H1 (cell line): ENCODE data around the gene PAFAH1B1. TPM values are rescaled to one million over a fixed set of nuclear protein-coding genes. Genes with fewer than 3 reads are reported as not detected.

ENCODE experiments used
- CTCF ChIA-PET: fragments of 300-600 bp; sonication (Branson Sonifier 250); formaldehyde crosslinking; loops from one replicate; lab custom pipeline; 2021; ENCODE audit not compliant: partially characterized antibody; lab: Charles Lee
- POLR2A ChIA-PET: fragments of 300-600 bp; sonication (Branson Sonifier 250); formaldehyde crosslinking; loops from one replicate; lab custom pipeline; 2021; ENCODE audit warnings: inconsistent platforms; ENCODE audit not compliant: partially characterized antibody; lab: Charles Lee
- DNase-seq, 2 experiments: peaks; one replicate each; pipeline versions ENCODE4 v3.0.0 to v3.0.0-alpha.2; 2010 to 2022; ENCODE audit warnings: low spot score in 2 of 2, low read depth in 1 of 2, mixed read lengths in 1 of 2
- FAIRE-seq: peaks from 2 replicates; lab custom pipeline; 2011; peaks lifted over from hg19 to GRCh38; lab: Jason Lieb, UNC
- H2AFZ ChIP-seq: 2 replicates; pipeline ENCODE4 v1.8.1; 2012; ENCODE audit warnings: low read length, inconsistent platforms
- H2AK5ac ChIP-seq: 2 replicates; pipeline ENCODE4 v1.6.1; 2013; ENCODE audit warnings: low read depth, low read length
- H2BK120ac ChIP-seq: replicated peaks from 2 replicates; pipeline ENCODE3; 2013; ENCODE audit warnings: low read depth, low read length, inconsistent platforms
- H2BK12ac ChIP-seq: 2 replicates; pipeline ENCODE4 v1.6.1; 2013; ENCODE audit warnings: low read depth, low read length
- H2BK15ac ChIP-seq: 2 replicates; pipeline ENCODE4 v1.6.1; 2013; ENCODE audit warnings: low read length
- H2BK20ac ChIP-seq: 2 replicates; pipeline ENCODE4 v1.6.1; 2013; ENCODE audit warnings: low read length
- H2BK5ac ChIP-seq: 2 replicates; pipeline ENCODE4 v1.6.1; 2013; ENCODE audit warnings: low read depth, low read length
- H3K14ac ChIP-seq: 2 replicates; pipeline ENCODE4 v1.6.1; 2013; ENCODE audit warnings: inconsistent platforms; ENCODE audit not compliant: insufficient read length
- H3K18ac ChIP-seq: 2 replicates; pipeline ENCODE4 v1.6.1; 2013; ENCODE audit warnings: low read length; ENCODE audit errors: extremely low read depth
- H3K23ac ChIP-seq: 2 replicates; pipeline ENCODE4 v1.6.1; 2013; ENCODE audit warnings: inconsistent platforms; ENCODE audit not compliant: insufficient read length
- H3K23me2 ChIP-seq: 2 replicates; pipeline ENCODE4 v1.6.1; 2013; ENCODE audit warnings: low read depth, low read length
- H3K27ac ChIP-seq: 2 replicates; pipeline ENCODE4 v1.6.1; 2011; ENCODE audit warnings: low read depth, low read length, inconsistent platforms
- H3K27me3 ChIP-seq, 4 experiments: replicated peaks in 1 of 4; 1 replicate in 1 of 4; 2 replicates in 3 of 4; pipeline versions ENCODE4 v1.6.1 to v1.8.1; 2011 to 2013; ENCODE audit warnings: low read length in 3 of 4, mild to moderate bottlenecking in 3 of 4, inconsistent platforms in 2 of 4, mixed read lengths in 2 of 4, moderate library complexity in 1 of 4; ENCODE audit not compliant: control insufficient read depth in 3 of 4, insufficient read depth in 3 of 4; ENCODE audit errors: extremely low read depth in 1 of 4
- H3K36me3 ChIP-seq, 4 experiments: 2 replicates each; pipeline versions ENCODE4 v1.6.1 to v1.8.1; 2011 to 2013; ENCODE audit warnings: mild to moderate bottlenecking in 4 of 4, low read length in 3 of 4, moderate library complexity in 2 of 4, control low read depth in 1 of 4, inconsistent platforms in 1 of 4; ENCODE audit not compliant: insufficient read depth in 4 of 4, control insufficient read depth in 2 of 4
- H3K4ac ChIP-seq: replicated peaks from 2 replicates; pipeline ENCODE3; 2013; ENCODE audit warnings: low read length, low read depth, mixed read lengths, inconsistent platforms; ENCODE audit not compliant: insufficient read length
- H3K4me1 ChIP-seq, 4 experiments: replicated peaks in 1 of 4; 1 replicate in 1 of 4; 2 replicates in 3 of 4; pipeline versions ENCODE4 v1.6.1 to v1.8.1; 2011 to 2013; ENCODE audit warnings: low read length in 3 of 4, inconsistent platforms in 2 of 4, mixed read lengths in 1 of 4; ENCODE audit not compliant: insufficient read depth in 4 of 4, control insufficient read depth in 3 of 4
- H3K4me2 ChIP-seq, 2 experiments: 2 replicates each; pipeline versions ENCODE4 v1.6.1 to v1.8.1; 2011 to 2013; ENCODE audit warnings: low read depth in 2 of 2, low read length in 2 of 2, control low read depth in 1 of 2, inconsistent platforms in 1 of 2, mild to moderate bottlenecking in 1 of 2; ENCODE audit not compliant: insufficient read depth in 1 of 2
- H3K4me3 ChIP-seq, 4 experiments: fragments of 200-600, 300-600 bp in 1 of 4; sonication (generic), shearing (Covaris generic), sonication (Bioruptor Twin) in 1 of 4; 2 replicates each; pipeline versions ENCODE4 v1.5.1 to v1.8.1; 2011 to 2016; ENCODE audit warnings: low read length in 4 of 4, low read depth in 3 of 4, control low read depth in 2 of 4, inconsistent platforms in 2 of 4, mild to moderate bottlenecking in 2 of 4, mixed read lengths in 1 of 4, moderate library complexity in 1 of 4; ENCODE audit not compliant: insufficient read depth in 2 of 4; ENCODE audit errors: extremely low read depth in 1 of 4
- H3K56ac ChIP-seq: replicated peaks from 2 replicates; pipeline ENCODE3; 2013; ENCODE audit warnings: low read depth, mild to moderate bottlenecking, mixed read lengths, low read length, inconsistent platforms; ENCODE audit not compliant: insufficient read length
- H3K79me1 ChIP-seq: 2 replicates; pipeline ENCODE4 v1.6.1; 2013; ENCODE audit warnings: low read depth, low read length, control low read depth
- H3K79me2 ChIP-seq, 2 experiments: 2 replicates each; pipeline versions ENCODE4 v1.6.1 to v1.8.1; 2012 to 2013; ENCODE audit warnings: low read length in 2 of 2, mild to moderate bottlenecking in 2 of 2, inconsistent platforms in 1 of 2; ENCODE audit not compliant: insufficient read depth in 2 of 2, control insufficient read depth in 1 of 2
- H3K9ac ChIP-seq, 4 experiments: replicated peaks in 1 of 4; 1 replicate in 1 of 4; 2 replicates in 3 of 4; pipeline versions ENCODE4 v1.6.1 to v1.8.1; 2011 to 2013; ENCODE audit warnings: low read depth in 3 of 4, low read length in 3 of 4, control low read depth in 2 of 4, mild to moderate bottlenecking in 2 of 4, moderate library complexity in 2 of 4, inconsistent platforms in 1 of 4; ENCODE audit errors: extremely low read depth in 1 of 4
- H3K9me3 ChIP-seq, 2 experiments: 2 replicates each; pipeline versions ENCODE4 v1.6.1 to v1.8.1; 2012 to 2013; ENCODE audit warnings: mild to moderate bottlenecking in 2 of 2, moderate library complexity in 2 of 2, control low read depth in 1 of 2, inconsistent platforms in 1 of 2, low read depth in 1 of 2, low read length in 1 of 2, mixed read lengths in 1 of 2; ENCODE audit not compliant: insufficient read depth in 2 of 2
- H4K20me1 ChIP-seq, 2 experiments: replicated peaks in 1 of 2; 2 replicates each; pipeline versions ENCODE3 to v1.8.1; 2011 to 2013; ENCODE audit warnings: inconsistent platforms in 2 of 2, low read length in 2 of 2, mild to moderate bottlenecking in 1 of 2; ENCODE audit not compliant: insufficient read depth in 2 of 2, control insufficient read depth in 1 of 2
- H4K5ac ChIP-seq: 2 replicates; pipeline ENCODE4 v1.6.1; 2013; ENCODE audit warnings: low read length, low read depth, mixed read lengths, inconsistent platforms; ENCODE audit not compliant: insufficient read length
- H4K8ac ChIP-seq: 2 replicates; pipeline ENCODE4 v1.8.0; 2013; ENCODE audit warnings: mild to moderate bottlenecking, moderate library complexity, low read length, inconsistent platforms; ENCODE audit not compliant: insufficient read depth; ENCODE audit errors: extremely low read depth
- H4K91ac ChIP-seq: replicated peaks from 2 replicates; pipeline ENCODE3; 2013; ENCODE audit warnings: low read length, mixed read lengths, inconsistent platforms; ENCODE audit not compliant: insufficient read length
- EP300 ChIP-seq, 2 experiments: IDR thresholded peaks; 1 replicate in 1 of 2; 2 replicates in 1 of 2; pipeline ENCODE4 v1.6.1; 2011 to 2012; ENCODE audit warnings: low read depth in 2 of 2, low read length in 2 of 2, mild to moderate bottlenecking in 2 of 2, borderline replicate concordance in 1 of 2, inconsistent platforms in 1 of 2, moderate library complexity in 1 of 2
- KDM1A ChIP-seq: fragments of 200-600, 300-600 bp; sonication (generic); IDR thresholded peaks from 2 replicates; pipeline ENCODE4 v1.7.1; 2016; ENCODE audit warnings: mild to moderate bottlenecking, low read length, borderline replicate concordance
- WGBS, 2 experiments: shearing (Covaris generic) in 1 of 2; methylation state at CpG; one replicate each; pipeline versions ENCODE4 v1.1.6 to v1.1.7; 2013 to 2015; ENCODE audit warnings: low lambda C conversion rate in 2 of 2, mixed read lengths in 2 of 2, inconsistent platforms in 1 of 2, low coverage in 1 of 2, missing lambda C conversion rate in 1 of 2; ENCODE audit not compliant: insufficient replicate concordance in 2 of 2, insufficient coverage in 1 of 2, insufficient read length in 1 of 2; ENCODE audit errors: extremely low coverage in 1 of 2, missing lambda C conversion rate in 1 of 2; 5-methylcytosine and 5-hydroxymethylcytosine counted together
- polyA plus RNA-seq, 7 experiments: library from polyadenylated mRNA; depleted of rRNA in 3 of 7; stranded (reverse) in 5 of 7; unstranded in 2 of 7; fragments of >200 nt in 5 of 7; fragments of 200-250 nt in 2 of 7; gene quantifications; 1 replicate in 5 of 7; 2 replicates in 1 of 7; 4 replicates in 1 of 7; pipeline versions ENCODE4 v1.2.1 to v1.2.3, GENCODE V29; 2011 to 2013; ENCODE audit warnings: missing spikeins in 2 of 7, mixed read lengths in 2 of 7
- total RNA-seq: library from RNA; stranded (reverse); fragmentation: NEBNext Ultra II Directional; extraction: Animal tissue kit (Norgen Biotek cat#: 25700); gene quantifications from 2 replicates; pipeline ENCODE4 v1.2.1, GENCODE V29; 2021

Gene PAFAH1B1
- total and polyA plus RNA-seq, 2 of the 8 experiments (the other 6 are each of a cell fraction or from before 2014, with no cell fraction given) = 42.0 to 152 TPM

GRCh38 chr17:2697611-2698162 is 104.2 kb downstream of the PAFAH1B1 start:
- POLR2A ChIA-PET = interaction anchor here (0.6 to 2.2 kb wide), 5 partner anchors 9 to 361 kb away, joined by 3 to 6 read pairs (median 3); partner anchors contain the start of gene TSR1

More at GRCh38 chr17:2697611-2698162, 104.2 kb downstream of the PAFAH1B1 start:
- Histone ChIP-seq H3K79me1 (no peaks in the 10 kb centered on the region; the same call in 1 of the 2 replicates), H2BK12ac (no peak overlapping the region), H2BK15ac (no peak overlapping the region), H3K4me3 (no peak overlapping the region), H3K4me1 (no peaks in the 10 kb centered on the region; a peak in 1 of 7 replicates), H3K4ac (no peak overlapping the region), H3K27ac (no peak overlapping the region), H3K23ac (no peak overlapping the region), H4K8ac (no peak overlapping the region; the same call in 1 of the 2 replicates), H4K5ac (no peak overlapping the region), H3K56ac (no peak overlapping the region), H3K9ac (no peak overlapping the region), H3K23me2 (no peaks in the 10 kb centered on the region), H3K9me3 (no peaks in the 10 kb centered on the region), H2BK5ac (no peak overlapping the region), H3K14ac (no peak overlapping the region), H4K20me1 (peaks cover 0 to 13% of the 10 kb centered on the region in 2 experiments), H2AFZ (no peak overlapping the region), H3K4me2 (no peak overlapping the region), H4K91ac (no peak overlapping the region), H3K27me3 (no peaks in the 10 kb centered on the region), H3K18ac (no peak overlapping the region), H3K36me3 (peaks cover 0 to 58% (median 18%) of the 10 kb centered on the region in 4 experiments; a peak in 7 of 8 replicates), H2BK20ac (no peak overlapping the region), H2AK5ac (no peak overlapping the region), H2BK120ac (no peak overlapping the region), H3K79me2 (no peaks in the 10 kb centered on the region)
- CTCF ChIA-PET = interaction anchor here (0.6 to 4.5 kb wide), 5 partner anchors 10 to 282 kb away, joined by 3 to 30 read pairs (median 8); no protein-coding TSS in a partner anchor
- DNase-seq (no peak), FAIRE-seq (no peak)
- WGBS, 2 experiments = 96% methylated on average over 38 of the region's 40 CpGs; no CpG with 5 or more reads in 1 of the 2 experiments
- TF ChIP-seq KDM1A = no peak
- TF ChIP-seq EP300 (IDR thresholded peaks at IDR 0.05; ENCODE audit: borderline replicate concordance in 1 of 2, low read depth in 2 of 2, low read length in 2 of 2) = no peak
